NCI-H2029 treated with DMSO at 0.1 percent for 48 hours (cell line): ENCODE results near the gene CDH7.

Source experiments
- DNase-seq: peaks from one replicate; lab custom pipeline; 2025; lab: John Stamatoyannopoulos, UW

Gene CDH7

DNA sequence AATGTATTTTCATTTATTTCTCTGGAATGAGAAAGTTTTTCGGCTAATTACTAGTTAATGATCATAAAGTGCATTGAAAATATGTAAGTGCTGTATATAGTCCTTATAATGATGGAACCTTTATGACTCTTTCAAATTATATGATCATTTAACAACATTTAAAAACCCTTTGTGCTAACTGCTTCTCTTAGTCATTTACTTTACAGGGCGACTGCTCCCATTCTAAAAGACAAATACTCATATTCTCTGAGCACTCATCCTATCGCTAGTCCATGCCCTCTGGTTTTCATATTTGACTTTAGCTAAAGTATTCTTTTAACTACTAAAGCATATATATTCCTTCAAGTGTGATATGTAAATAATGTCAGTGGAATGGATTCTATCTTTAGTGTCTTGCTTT, 168.2 kb downstream of the CDH7 start:
- DNase-seq: no peak

DNA sequence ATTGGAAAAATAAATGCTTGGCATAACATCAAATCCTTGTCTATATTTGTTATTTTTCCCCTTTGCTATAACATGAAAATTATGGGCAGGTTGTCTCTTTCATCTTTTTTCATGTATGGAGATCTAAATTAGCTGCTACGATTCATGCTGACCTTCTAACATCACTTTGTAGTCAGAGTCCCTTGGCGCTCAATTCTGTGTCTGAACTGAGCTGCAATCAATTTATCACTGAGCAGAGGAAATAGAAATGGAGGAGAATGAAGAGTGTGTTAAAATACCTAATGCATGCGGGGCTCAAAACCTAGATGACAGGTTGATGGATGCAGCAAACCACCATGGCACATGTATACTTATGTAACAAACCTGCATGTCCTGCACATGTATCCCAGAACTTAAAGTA, 168.9 kb downstream of the CDH7 start:
- no peak for DNase-seq

DNA sequence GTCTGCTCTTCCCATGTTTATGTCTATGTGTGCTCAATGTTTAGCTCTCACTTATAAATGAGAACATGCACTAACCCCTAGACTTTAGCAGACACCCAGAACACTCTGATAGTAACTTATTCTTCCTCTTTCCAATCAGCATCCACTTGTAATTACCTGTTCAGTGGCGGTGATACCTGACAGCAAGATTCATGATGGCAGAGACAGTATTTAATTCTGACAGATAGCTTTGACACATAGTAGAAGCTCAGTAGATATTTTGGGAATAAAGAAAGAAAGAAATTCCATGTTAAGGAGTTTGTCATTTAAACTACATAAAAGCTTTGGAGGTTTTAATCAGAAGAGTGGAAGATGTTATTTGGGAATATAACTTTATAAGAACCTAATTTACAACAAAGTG, 171.3 kb downstream of the CDH7 start:
- no peak for DNase-seq

GRCh38 chr18:65924904-65925303, 174.1 kb downstream of the CDH7 start:
- no peak for DNase-seq

DNA sequence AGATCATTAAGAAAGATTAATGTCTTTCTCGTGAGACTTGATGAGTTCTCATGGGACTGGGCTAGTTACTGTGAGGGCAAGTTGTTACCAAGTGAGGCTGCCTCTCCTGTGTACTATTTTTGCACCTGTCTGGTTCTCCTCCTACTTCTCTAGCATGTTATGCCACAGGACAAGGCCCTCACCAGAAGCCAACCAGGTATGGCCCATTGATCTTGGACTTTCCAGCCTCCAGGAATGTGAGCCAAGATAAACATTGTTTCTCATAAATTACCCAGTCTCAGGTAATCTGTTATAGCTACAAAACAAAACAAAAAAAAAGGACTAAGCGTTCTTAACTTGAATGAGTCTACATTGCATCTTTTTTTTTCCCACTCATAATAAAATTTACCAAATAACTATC, 184.1 kb downstream of the CDH7 start:
- peak; percentile 1 for DNase-seq

DNA sequence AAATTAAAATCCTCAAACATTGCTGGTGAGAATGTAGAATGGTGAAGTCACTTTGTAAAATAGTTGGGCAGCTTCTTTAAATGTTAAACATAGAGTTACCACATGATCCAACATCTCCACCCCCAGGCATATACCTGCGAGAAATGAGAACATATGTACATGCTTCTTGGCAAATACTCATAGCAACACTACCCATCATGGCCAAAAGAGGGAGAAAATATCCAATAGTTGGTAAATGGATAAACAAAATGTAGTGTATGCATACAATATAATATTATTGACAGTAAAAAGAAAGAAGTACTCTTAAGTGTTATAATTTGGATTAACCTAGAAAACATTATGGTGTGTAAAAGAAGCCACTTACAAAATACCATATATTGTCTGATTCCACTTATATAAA, 185.9 kb downstream of the CDH7 start:
- DNase-seq: no peak

DNA sequence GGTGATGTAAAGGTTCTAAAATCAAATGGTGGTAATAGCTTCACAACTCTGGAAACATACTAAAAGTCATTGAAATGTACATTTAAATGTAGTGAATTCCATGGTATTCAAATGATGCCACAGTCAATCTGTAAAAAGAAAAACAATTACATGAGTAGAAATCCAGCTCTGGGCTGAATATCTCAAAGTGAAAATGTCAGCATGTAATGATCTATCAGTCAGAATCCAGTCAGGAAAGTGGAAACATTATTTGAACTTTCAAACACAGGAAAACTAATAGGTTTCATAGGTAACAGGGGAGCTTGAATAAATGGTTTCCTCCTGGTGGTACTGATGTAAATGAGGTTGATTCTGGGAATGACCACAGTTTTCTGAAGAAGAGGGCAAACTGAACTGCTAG, 186.4 kb downstream of the CDH7 start:
- no peak for DNase-seq

DNA sequence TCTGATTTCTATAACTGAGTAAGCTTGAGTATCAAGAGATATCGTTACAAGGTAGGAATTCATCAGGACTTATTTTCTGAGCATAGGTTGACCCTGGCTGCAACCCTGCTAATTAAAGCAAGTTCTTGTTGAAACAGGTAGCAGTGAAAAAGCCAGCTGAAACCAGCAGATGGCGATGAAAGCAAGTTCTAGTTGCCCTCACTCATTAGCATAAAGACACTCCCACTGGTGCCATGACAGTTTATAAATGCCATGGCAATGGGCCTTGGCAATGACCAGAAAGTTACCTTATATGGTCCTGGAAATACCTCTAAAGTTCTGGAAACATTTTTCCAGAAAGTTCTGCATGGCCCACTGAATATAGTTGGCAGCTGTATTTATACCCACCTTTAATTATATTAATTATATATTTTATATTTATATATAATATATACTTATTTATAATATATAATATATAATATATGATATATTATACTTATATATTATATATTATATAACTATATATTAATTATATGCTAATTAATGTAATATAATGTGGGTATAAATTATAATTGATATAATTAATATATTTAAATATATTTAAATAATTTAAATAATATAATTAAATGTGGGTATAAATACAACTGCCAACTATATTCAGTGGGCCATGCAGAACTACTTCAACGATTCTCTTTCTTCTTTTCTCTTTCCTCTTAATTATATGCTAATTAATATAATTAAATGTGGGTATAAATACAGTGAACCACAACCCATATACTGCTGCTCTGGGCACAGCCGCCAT, 188.0 kb downstream of the CDH7 start:
- DNase-seq: peak; percentile 6
